PFSK-1 (cell line): Measurements from ENCODE around the gene CLPTM1L.

Source experiments
- FOXP2 ChIP-seq: optimal IDR thresholded peaks from 2 replicates; pipeline ENCODE3; 2011; ENCODE audit warnings: borderline replicate concordance, control low read depth, inconsistent platforms; ENCODE audit not compliant: insufficient read depth; ENCODE audit errors: extremely low read length, extremely low read depth
- POLR2AphosphoS5 ChIP-seq: IDR thresholded peaks from 2 replicates; pipeline ENCODE4 v1.6.1; 2012; ENCODE audit warnings: low read depth, mild to moderate bottlenecking, control low read depth, low read length, moderate library complexity
- SIN3A ChIP-seq: IDR thresholded peaks from 2 replicates; pipeline ENCODE4 v1.6.1; 2012; ENCODE audit warnings: mild to moderate bottlenecking, low read length, moderate library complexity, borderline replicate concordance; ENCODE audit not compliant: insufficient read depth
- TAF1 ChIP-seq: IDR thresholded peaks from 2 replicates; pipeline ENCODE4 v1.6.1; 2012; ENCODE audit warnings: low read length, control low read depth, borderline replicate concordance; ENCODE audit not compliant: insufficient read depth
- TF ChIP-seq, protein P1 (sequence below), 2 experiments: IDR thresholded peaks; 2 replicates each; pipeline versions ENCODE4 v1.6.1 to v1.8.0; 2011 to 2012; ENCODE audit warnings: low read depth in 2 of 2, low read length in 2 of 2, control low read depth in 1 of 2, inconsistent platforms in 1 of 2, mild to moderate bottlenecking in 1 of 2, moderate library complexity in 1 of 2; ENCODE audit not compliant: insufficient read depth in 1 of 2

The CLPTM1L gene

DNA sequence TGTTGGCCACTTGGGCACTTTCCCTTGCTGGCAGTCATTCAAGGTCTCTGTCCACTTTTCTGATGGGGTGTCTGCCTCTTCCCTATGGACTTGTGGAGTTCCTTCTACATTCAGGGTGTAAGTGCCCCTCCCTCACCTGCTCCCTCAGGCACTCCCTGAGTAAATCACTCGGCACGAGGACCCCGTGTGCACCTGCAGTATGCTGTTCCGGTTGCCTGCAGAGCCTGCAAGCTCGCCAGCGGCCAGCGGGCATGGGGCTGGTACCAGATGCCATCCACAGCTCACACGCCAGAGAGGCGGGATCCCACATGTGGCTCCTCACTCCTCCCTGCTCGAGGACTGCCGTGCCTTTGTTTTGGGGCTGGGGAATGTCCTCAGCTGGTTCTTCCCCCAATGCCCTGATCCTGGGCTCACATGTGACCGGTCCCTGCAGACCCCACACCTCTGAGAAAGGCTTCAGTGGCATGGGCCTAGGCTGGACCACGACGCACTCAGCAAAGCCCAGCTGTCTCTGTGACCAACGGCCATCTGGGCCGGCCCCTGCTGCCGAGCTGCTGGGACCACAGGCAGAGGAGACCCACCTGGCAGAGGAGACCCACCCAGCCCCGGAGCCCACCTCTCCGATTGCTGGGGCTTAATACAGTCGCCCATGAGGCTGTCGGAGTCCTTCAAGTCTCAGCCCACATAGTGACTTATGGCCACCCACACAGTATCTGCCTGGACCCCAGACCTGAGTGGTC, 46.1 kb upstream of the CLPTM1L start:
- TF ChIP-seq SIN3A, result no peak
- no peak for TF ChIP-seq POLR2AphosphoS5
- TF ChIP-seq FOXP2, result no peak
- TF ChIP-seq TAF1, result no peak
- TF ChIP-seq, protein P1, sequence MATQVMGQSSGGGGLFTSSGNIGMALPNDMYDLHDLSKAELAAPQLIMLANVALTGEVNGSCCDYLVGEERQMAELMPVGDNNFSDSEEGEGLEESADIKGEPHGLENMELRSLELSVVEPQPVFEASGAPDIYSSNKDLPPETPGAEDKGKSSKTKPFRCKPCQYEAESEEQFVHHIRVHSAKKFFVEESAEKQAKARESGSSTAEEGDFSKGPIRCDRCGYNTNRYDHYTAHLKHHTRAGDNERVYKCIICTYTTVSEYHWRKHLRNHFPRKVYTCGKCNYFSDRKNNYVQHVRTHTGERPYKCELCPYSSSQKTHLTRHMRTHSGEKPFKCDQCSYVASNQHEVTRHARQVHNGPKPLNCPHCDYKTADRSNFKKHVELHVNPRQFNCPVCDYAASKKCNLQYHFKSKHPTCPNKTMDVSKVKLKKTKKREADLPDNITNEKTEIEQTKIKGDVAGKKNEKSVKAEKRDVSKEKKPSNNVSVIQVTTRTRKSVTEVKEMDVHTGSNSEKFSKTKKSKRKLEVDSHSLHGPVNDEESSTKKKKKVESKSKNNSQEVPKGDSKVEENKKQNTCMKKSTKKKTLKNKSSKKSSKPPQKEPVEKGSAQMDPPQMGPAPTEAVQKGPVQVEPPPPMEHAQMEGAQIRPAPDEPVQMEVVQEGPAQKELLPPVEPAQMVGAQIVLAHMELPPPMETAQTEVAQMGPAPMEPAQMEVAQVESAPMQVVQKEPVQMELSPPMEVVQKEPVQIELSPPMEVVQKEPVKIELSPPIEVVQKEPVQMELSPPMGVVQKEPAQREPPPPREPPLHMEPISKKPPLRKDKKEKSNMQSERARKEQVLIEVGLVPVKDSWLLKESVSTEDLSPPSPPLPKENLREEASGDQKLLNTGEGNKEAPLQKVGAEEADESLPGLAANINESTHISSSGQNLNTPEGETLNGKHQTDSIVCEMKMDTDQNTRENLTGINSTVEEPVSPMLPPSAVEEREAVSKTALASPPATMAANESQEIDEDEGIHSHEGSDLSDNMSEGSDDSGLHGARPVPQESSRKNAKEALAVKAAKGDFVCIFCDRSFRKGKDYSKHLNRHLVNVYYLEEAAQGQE (IDR thresholded peaks at IDR 0.05; ENCODE audit: insufficient read depth in 1 of 2, low read depth in 2 of 2, low read length in 2 of 2), result no peak

DNA sequence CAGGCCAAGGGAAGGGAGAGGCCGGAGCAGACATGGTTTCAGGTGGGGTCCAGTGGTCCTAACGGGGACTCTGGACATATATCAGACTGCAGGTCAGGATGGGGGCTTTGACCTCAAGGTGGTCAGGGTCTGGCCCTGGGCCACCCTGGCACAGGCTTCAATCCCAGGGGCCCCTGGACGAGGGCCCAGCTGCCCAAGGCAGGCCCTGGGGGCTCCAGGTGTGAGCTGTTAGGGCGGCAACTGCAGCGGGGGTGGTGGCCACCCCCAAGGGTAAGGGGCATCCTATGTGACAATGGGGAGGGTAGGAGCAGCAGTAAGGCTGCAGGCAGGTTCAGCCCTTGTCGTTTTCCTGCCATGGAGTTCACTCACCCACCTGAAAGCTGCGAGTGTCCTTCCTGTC, 45.4 kb upstream of the CLPTM1L start:
- TF ChIP-seq, protein P1 (IDR thresholded peaks at IDR 0.05; ENCODE audit: insufficient read depth in 1 of 2, low read depth in 2 of 2, low read length in 2 of 2), result no peak
- TF ChIP-seq SIN3A (no peak), POLR2AphosphoS5 (no peak)

DNA sequence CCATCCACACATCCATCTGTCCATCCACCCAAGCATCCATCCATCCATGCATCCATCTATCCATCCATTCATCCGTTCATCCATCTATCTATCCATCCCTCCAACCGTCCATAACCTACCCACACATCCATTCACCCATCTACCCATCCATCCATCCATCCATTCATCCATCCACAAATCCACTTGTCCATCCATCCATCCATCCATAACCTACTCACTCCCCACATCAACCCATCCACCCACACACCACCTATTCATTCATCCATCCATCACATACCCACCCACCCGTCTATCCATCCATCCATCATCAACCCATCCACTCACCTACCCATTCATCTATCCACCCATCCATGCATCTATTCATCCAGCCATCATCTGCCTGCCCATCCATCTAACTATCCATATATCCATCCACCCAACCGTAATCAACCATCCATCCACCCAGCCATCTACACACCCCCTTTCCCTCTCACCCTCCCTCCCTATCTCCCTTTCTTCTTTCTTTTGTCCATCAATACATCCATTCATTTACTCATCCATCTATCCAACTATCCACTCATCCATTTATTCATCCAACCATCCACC, 43.6 kb upstream of the CLPTM1L start:
- TF ChIP-seq SIN3A (no peak), POLR2AphosphoS5 (no peak), FOXP2 (no peak), TAF1 (no peak)
- TF ChIP-seq, protein P1 (IDR thresholded peaks at IDR 0.05; ENCODE audit: insufficient read depth in 1 of 2, low read depth in 2 of 2, low read length in 2 of 2), result no peak

DNA sequence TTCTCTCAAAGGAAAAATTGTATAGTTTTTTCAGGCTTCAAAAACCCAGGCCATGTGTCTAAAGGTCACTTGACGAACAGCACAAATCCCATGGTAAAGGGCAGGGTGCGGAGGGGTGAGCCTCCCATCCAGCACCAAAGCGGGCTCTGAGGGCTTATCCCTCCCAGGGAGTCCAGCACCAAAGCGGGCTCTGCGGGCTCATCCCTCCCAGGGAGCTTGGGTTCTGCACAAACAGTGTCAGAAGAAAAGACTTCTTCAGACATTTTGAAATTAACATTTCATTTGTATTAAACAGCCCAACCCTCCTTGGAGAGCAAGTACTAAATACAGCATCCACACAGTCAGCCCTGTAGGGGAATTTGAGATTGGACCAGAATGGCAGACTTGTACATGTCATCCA, 43.0 kb upstream of the CLPTM1L start:
- TF ChIP-seq, protein P1 (IDR thresholded peaks at IDR 0.05; ENCODE audit: insufficient read depth in 1 of 2, low read depth in 2 of 2, low read length in 2 of 2), result no peak
- TF ChIP-seq FOXP2 (no peak), SIN3A (no peak), POLR2AphosphoS5 (no peak), TAF1 (no peak)
